Non-pigmented ciliary epithelial cell (primary cell): ENCODE results near the gene DNASE1L3.
"Not testable (repeated sequence)": the region's sequence is repeated elsewhere in the genome, so short reads cannot be mapped to it uniquely, and the experiment has no call there.

Source experiments
- DNase-seq: peaks from one replicate; pipeline ENCODE4 v3.0.0-alpha.2; 2010; ENCODE audit warnings: low read depth

DNASE1L3 gene

GRCh38 chr3:58236527-58237237 is 25.9 kb upstream of the DNASE1L3 start:
- no peak for DNase-seq

- DNase-seq: no peak
These were observed 25.2 kb upstream of the DNASE1L3 start for GRCh38 chr3:58235970-58236369.

- no peak for DNase-seq
These were observed 23.8 kb upstream of the DNASE1L3 start for GRCh38 chr3:58234516-58234931.

GRCh38 chr3:58231666-58232065 is 20.9 kb upstream of the DNASE1L3 start:
- no peak for DNase-seq

- DNase-seq: no peak
These were observed 20.2 kb upstream of the DNASE1L3 start for GRCh38 chr3:58230876-58231552.

GRCh38 chr3:58227933-58228332 is 17.2 kb upstream of the DNASE1L3 start:
- DNase-seq: not testable (repeated sequence)

- no peak for DNase-seq
These were observed 13.1 kb upstream of the DNASE1L3 start for GRCh38 chr3:58223855-58224254.

GRCh38 chr3:58222161-58222724 is 11.5 kb upstream of the DNASE1L3 start:
- DNase-seq: no peak

GRCh38 chr3:58218904-58219303 is 8.1 kb upstream of the DNASE1L3 start:
- no peak for DNase-seq

- DNase-seq: no peak
These were observed 6.5 kb upstream of the DNASE1L3 start for GRCh38 chr3:58217209-58217811.

- DNase-seq: no peak
These were observed 5.9 kb upstream of the DNASE1L3 start for GRCh38 chr3:58216496-58217195.

GRCh38 chr3:58215317-58216025 is 4.7 kb upstream of the DNASE1L3 start:
- no peak for DNase-seq

- no peak for DNase-seq
These were observed 3.9 kb upstream of the DNASE1L3 start for GRCh38 chr3:58214484-58215316.

GRCh38 chr3:58209933-58210332 is 839 bp downstream of the DNASE1L3 start:
- no peak for DNase-seq

- DNase-seq: no peak
These were observed 2.8 kb downstream of the DNASE1L3 start for GRCh38 chr3:58207954-58208353.

- peak; percentile 23 for DNase-seq
These were observed 4.3 kb downstream of the DNASE1L3 start for GRCh38 chr3:58206406-58207011.

GRCh38 chr3:58205981-58206380 is 4.8 kb downstream of the DNASE1L3 start:
- no peak for DNase-seq

- no peak for DNase-seq
These were observed 6.1 kb downstream of the DNASE1L3 start for GRCh38 chr3:58204720-58205119.

- DNase-seq: no peak
These were observed 7.2 kb downstream of the DNASE1L3 start for GRCh38 chr3:58203541-58203940.

- DNase-seq: no peak
These were observed 7.8 kb downstream of the DNASE1L3 start for GRCh38 chr3:58202917-58203360.
